ENCODE results near the gene BEND2. TPM values are rescaled to one million over a fixed set of nuclear protein-coding genes. Genes with fewer than 3 reads are reported as not detected.
"Not testable (repeated sequence)": the region's sequence is repeated elsewhere in the genome, so short reads cannot be mapped to it uniquely, and the experiment has no call there.

Gene BEND2
- total RNA-seq = 0.91 TPM
- not detected for polyA plus RNA-seq

GRCh38 chrX:18220786-18221185 lies at the start of gene BEND2:
Gene BEND2 (minus strand): TSS chrX:18220886. CDS start chrX:18220750, 136 bp downstream.
- no peak for ATAC-seq (ENCODE audit: low read depth in 2 of 2)
- H3K9me3 ChIP-seq (ENCODE audit: control insufficient read depth in 2 of 2, low read length in 2 of 2) = no peaks in the 10 kb centered on the region
- no peak within 1 kb of the TSS for H3K27ac ChIP-seq (ENCODE audit: insufficient read depth, low read length, poor library complexity, severe bottlenecking)
- no peaks in the 10 kb centered on the region for H3K4me1 Mint-ChIP-seq
- no peak for DNase-seq
- H3K4me3 Mint-ChIP-seq = no peak within 1 kb of the TSS
- H3K36me3 ChIP-seq (ENCODE audit: control insufficient read depth, insufficient read depth, low read length) = no peaks in the 10 kb centered on the region
- H3K27me3 ChIP-seq (ENCODE audit: control insufficient read depth, insufficient read depth, low read length) = no peaks in the 10 kb centered on the region
- no peaks in the 10 kb centered on the region for H3K27me3 Mint-ChIP-seq
- no peaks in the 10 kb centered on the region for H3K4me1 ChIP-seq (ENCODE audit: control insufficient read depth, insufficient read depth, low read length, poor library complexity, severe bottlenecking)
- H3K36me3 Mint-ChIP-seq = no peaks in the 10 kb centered on the region
- no peak within 1 kb of the TSS for H3K4me3 ChIP-seq (ENCODE audit: low read depth, low read length)
- H3K9me3 Mint-ChIP-seq = peaks cover 0 to 9% (median 0%) of the 10 kb centered on the region in 7 donors
- no peak within 1 kb of the TSS for H3K27ac Mint-ChIP-seq

- Mint-ChIP-seq H3K4me3 (no peak overlapping the region), H3K27ac (no peak overlapping the region), H3K4me1 (peaks cover 0 to 2% (median 0%) of the 10 kb centered on the region in 4 donors), H3K27me3 (no peaks in the 10 kb centered on the region), H3K9me3 (no peaks in the 10 kb centered on the region), H3K36me3 (peaks cover 4% of the 10 kb centered on the region)
- Histone ChIP-seq H3K27me3 (ENCODE audit: control insufficient read depth, insufficient read depth, low read length) (no peaks in the 10 kb centered on the region), H3K4me3 (ENCODE audit: low read depth, low read length) (no peak overlapping the region), H3K4me1 (ENCODE audit: control insufficient read depth, insufficient read depth, low read length, poor library complexity, severe bottlenecking) (no peaks in the 10 kb centered on the region), H3K36me3 (ENCODE audit: control insufficient read depth, insufficient read depth, low read length) (no peaks in the 10 kb centered on the region), H3K9me3 (ENCODE audit: control insufficient read depth in 2 of 2, low read length in 2 of 2) (no peaks in the 10 kb centered on the region), H3K27ac (ENCODE audit: insufficient read depth, low read length, poor library complexity, severe bottlenecking) (no peak overlapping the region)
- ATAC-seq (ENCODE audit: low read depth in 2 of 2) (no peak), DNase-seq (no peak)
These were observed 34.4 kb upstream of the BEND2 start for GRCh38 chrX:18255059-18255458.

- H3K4me1 ChIP-seq (ENCODE audit: control insufficient read depth, insufficient read depth, low read length, poor library complexity, severe bottlenecking) = no peaks in the 10 kb centered on the region
- H3K9me3 Mint-ChIP-seq = no peaks in the 10 kb centered on the region
- no peak for DNase-seq
- no peaks in the 10 kb centered on the region for H3K36me3 ChIP-seq (ENCODE audit: control insufficient read depth, insufficient read depth, low read length)
- no peak overlapping the region for H3K27ac ChIP-seq (ENCODE audit: insufficient read depth, low read length, poor library complexity, severe bottlenecking)
- H3K27me3 ChIP-seq (ENCODE audit: control insufficient read depth, insufficient read depth, low read length) = no peaks in the 10 kb centered on the region
- no peaks in the 10 kb centered on the region for H3K27me3 Mint-ChIP-seq
- H3K36me3 Mint-ChIP-seq = peaks cover 4% of the 10 kb centered on the region
- H3K4me3 ChIP-seq (ENCODE audit: low read depth, low read length) = no peak overlapping the region
- ATAC-seq (ENCODE audit: low read depth in 2 of 2) = no peak
- no peak overlapping the region for H3K4me3 Mint-ChIP-seq
- H3K27ac Mint-ChIP-seq = no peak overlapping the region
- H3K4me1 Mint-ChIP-seq = peaks cover 0 to 2% (median 0%) of the 10 kb centered on the region in 4 donors
- no peaks in the 10 kb centered on the region for H3K9me3 ChIP-seq (ENCODE audit: control insufficient read depth in 2 of 2, low read length in 2 of 2)
These were observed 32.1 kb upstream of the BEND2 start for GRCh38 chrX:18252644-18253359.

- not testable (repeated sequence) for DNase-seq; H3K4me3 Mint-ChIP-seq; H3K36me3 Mint-ChIP-seq; H3K4me1 ChIP-seq (ENCODE audit: control insufficient read depth, insufficient read depth, low read length, poor library complexity, severe bottlenecking); H3K4me1 Mint-ChIP-seq; H3K27me3 ChIP-seq (ENCODE audit: control insufficient read depth, insufficient read depth, low read length); H3K9me3 Mint-ChIP-seq; H3K36me3 ChIP-seq (ENCODE audit: control insufficient read depth, insufficient read depth, low read length); H3K9me3 ChIP-seq (ENCODE audit: control insufficient read depth in 2 of 2, low read length in 2 of 2); H3K27ac Mint-ChIP-seq; H3K27me3 Mint-ChIP-seq; ATAC-seq (ENCODE audit: low read depth in 2 of 2); H3K27ac ChIP-seq (ENCODE audit: insufficient read depth, low read length, poor library complexity, severe bottlenecking); H3K4me3 ChIP-seq (ENCODE audit: low read depth, low read length)
These were observed 9.0 kb upstream of the BEND2 start for GRCh38 chrX:18229646-18230045.

- Histone ChIP-seq H3K4me1 (ENCODE audit: control insufficient read depth, insufficient read depth, low read length, poor library complexity, severe bottlenecking) (no peaks in the 10 kb centered on the region), H3K36me3 (ENCODE audit: control insufficient read depth, insufficient read depth, low read length) (no peaks in the 10 kb centered on the region), H3K27ac (ENCODE audit: insufficient read depth, low read length, poor library complexity, severe bottlenecking) (no peak overlapping the region), H3K4me3 (ENCODE audit: low read depth, low read length) (no peak overlapping the region), H3K9me3 (ENCODE audit: control insufficient read depth in 2 of 2, low read length in 2 of 2) (no peaks in the 10 kb centered on the region), H3K27me3 (ENCODE audit: control insufficient read depth, insufficient read depth, low read length) (no peaks in the 10 kb centered on the region)
- H3K9me3 Mint-ChIP-seq = peaks cover 0 to 3% (median 0%) of the 10 kb centered on the region in 7 donors
- H3K27me3 Mint-ChIP-seq = no peaks in the 10 kb centered on the region
- no peaks in the 10 kb centered on the region for H3K36me3 Mint-ChIP-seq
- no peaks in the 10 kb centered on the region for H3K4me1 Mint-ChIP-seq
- DNase-seq (no peak), ATAC-seq (ENCODE audit: low read depth in 2 of 2) (no peak)
- peak overlapping the region in 1 of 3 donors; percentile 36 for H3K27ac Mint-ChIP-seq
- no peak overlapping the region for H3K4me3 Mint-ChIP-seq
These were observed 7.4 kb upstream of the BEND2 start for GRCh38 chrX:18228069-18228468.

GRCh38 chrX:18227458-18227857 lies 6.8 kb upstream of the BEND2 start:
- Mint-ChIP-seq H3K27me3 (no peaks in the 10 kb centered on the region), H3K4me3 (no peak overlapping the region), H3K27ac (no peak overlapping the region), H3K36me3 (no peaks in the 10 kb centered on the region), H3K9me3 (peaks cover 0 to 3% (median 0%) of the 10 kb centered on the region in 7 donors), H3K4me1 (no peaks in the 10 kb centered on the region)
- H3K9me3 ChIP-seq (ENCODE audit: control insufficient read depth in 2 of 2, low read length in 2 of 2) = no peaks in the 10 kb centered on the region
- no peaks in the 10 kb centered on the region for H3K36me3 ChIP-seq (ENCODE audit: control insufficient read depth, insufficient read depth, low read length)
- no peak overlapping the region for H3K4me3 ChIP-seq (ENCODE audit: low read depth, low read length)
- no peak overlapping the region for H3K27ac ChIP-seq (ENCODE audit: insufficient read depth, low read length, poor library complexity, severe bottlenecking)
- ATAC-seq (ENCODE audit: low read depth in 2 of 2) (no peak), DNase-seq (no peak)
- no peaks in the 10 kb centered on the region for H3K27me3 ChIP-seq (ENCODE audit: control insufficient read depth, insufficient read depth, low read length)
- no peaks in the 10 kb centered on the region for H3K4me1 ChIP-seq (ENCODE audit: control insufficient read depth, insufficient read depth, low read length, poor library complexity, severe bottlenecking)

- H3K4me3 ChIP-seq (ENCODE audit: low read depth, low read length) = no peak overlapping the region
- H3K4me1 ChIP-seq (ENCODE audit: control insufficient read depth, insufficient read depth, low read length, poor library complexity, severe bottlenecking) = no peaks in the 10 kb centered on the region
- no peak for ATAC-seq (ENCODE audit: low read depth in 2 of 2)
- no peaks in the 10 kb centered on the region for H3K36me3 ChIP-seq (ENCODE audit: control insufficient read depth, insufficient read depth, low read length)
- H3K27ac ChIP-seq (ENCODE audit: insufficient read depth, low read length, poor library complexity, severe bottlenecking) = no peak overlapping the region
- Mint-ChIP-seq H3K9me3 (peaks cover 0 to 2% (median 0%) of the 10 kb centered on the region in 7 donors), H3K36me3 (no peaks in the 10 kb centered on the region), H3K27me3 (no peaks in the 10 kb centered on the region), H3K27ac (no peak overlapping the region), H3K4me1 (no peaks in the 10 kb centered on the region), H3K4me3 (no peak overlapping the region)
- H3K9me3 ChIP-seq (ENCODE audit: control insufficient read depth in 2 of 2, low read length in 2 of 2) = no peaks in the 10 kb centered on the region
- no peaks in the 10 kb centered on the region for H3K27me3 ChIP-seq (ENCODE audit: control insufficient read depth, insufficient read depth, low read length)
- DNase-seq = no peak
These were observed 10.2 kb downstream of the BEND2 start for GRCh38 chrX:18210470-18210869.

GRCh38 chrX:18206657-18207056 lies 14.0 kb downstream of the BEND2 start:
- Mint-ChIP-seq H3K27ac (no peak overlapping the region), H3K4me1 (no peaks in the 10 kb centered on the region), H3K4me3 (no peak overlapping the region), H3K27me3 (no peaks in the 10 kb centered on the region), H3K36me3 (no peaks in the 10 kb centered on the region), H3K9me3 (peaks cover 0 to 2% (median 0%) of the 10 kb centered on the region in 7 donors)
- H3K9me3 ChIP-seq (ENCODE audit: control insufficient read depth in 2 of 2, low read length in 2 of 2) = no peaks in the 10 kb centered on the region
- no peak for ATAC-seq (ENCODE audit: low read depth in 2 of 2)
- no peak overlapping the region for H3K27ac ChIP-seq (ENCODE audit: insufficient read depth, low read length, poor library complexity, severe bottlenecking)
- H3K4me1 ChIP-seq (ENCODE audit: control insufficient read depth, insufficient read depth, low read length, poor library complexity, severe bottlenecking) = no peaks in the 10 kb centered on the region
- no peaks in the 10 kb centered on the region for H3K36me3 ChIP-seq (ENCODE audit: control insufficient read depth, insufficient read depth, low read length)
- H3K4me3 ChIP-seq (ENCODE audit: low read depth, low read length) = no peak overlapping the region
- no peaks in the 10 kb centered on the region for H3K27me3 ChIP-seq (ENCODE audit: control insufficient read depth, insufficient read depth, low read length)
- no peak for DNase-seq
